HG02642 (cell line): ENCODE measurements around the gene CLIP1.
A peak's percentile ranks its signal among the peaks of the same experiment; 100 is the strongest.
"Not testable (repeated sequence)": the region's sequence is repeated elsewhere in the genome, so short reads cannot be mapped to it uniquely, and the experiment has no call there.

ENCODE experiments used
- ATAC-seq: cut with Tn5 transposase; IDR thresholded peaks from one replicate; pipeline ENCODE4 v1.9.1; 2021; ENCODE audit warnings: mild to moderate bottlenecking; ENCODE audit not compliant: unreplicated experiment, poor library complexity

The CLIP1 gene

DNA sequence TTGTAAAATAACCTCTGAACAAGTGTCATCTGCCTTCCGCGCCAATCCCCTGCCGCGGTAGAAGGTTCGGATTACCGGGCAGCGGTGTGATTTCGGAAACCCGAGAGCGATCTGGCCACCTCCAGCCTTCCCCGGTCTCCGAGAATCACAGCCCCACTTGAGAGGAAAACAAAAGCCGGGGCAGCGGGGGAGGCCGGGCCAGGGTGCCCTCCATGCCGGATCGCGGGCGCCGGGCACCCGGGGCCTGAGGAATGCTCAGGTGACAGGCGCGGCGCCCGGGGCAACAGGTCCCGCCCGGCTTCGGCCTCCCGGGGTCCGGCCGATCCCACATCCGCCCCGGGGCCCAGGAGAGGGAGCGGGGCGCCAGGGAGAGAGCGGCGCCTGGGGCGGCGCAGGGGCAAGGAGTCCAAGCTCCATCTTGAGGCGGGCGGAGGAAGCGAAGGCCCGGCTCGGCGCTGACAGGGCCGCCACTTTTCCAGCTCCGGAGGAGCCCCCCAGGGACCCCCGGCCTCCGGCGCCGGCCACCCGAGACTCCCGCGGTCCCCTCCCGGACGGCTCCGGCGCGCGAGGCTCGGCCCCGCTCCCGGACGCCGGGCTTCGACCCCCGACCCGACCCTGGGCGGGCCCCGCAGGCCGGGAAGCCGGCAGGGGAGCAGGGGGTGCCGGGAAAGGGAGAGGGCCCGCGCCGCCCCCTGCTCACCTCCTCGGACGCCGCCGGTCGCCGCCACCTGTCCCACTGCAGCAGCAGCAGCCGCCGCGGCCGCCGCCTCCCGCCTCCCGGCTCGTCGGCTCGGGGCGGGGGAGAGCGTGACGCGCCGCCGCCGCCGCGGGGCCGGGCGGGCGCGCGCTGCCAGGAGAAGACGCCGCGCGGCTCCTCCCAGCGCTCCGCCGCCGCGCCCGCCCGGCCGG, at the start of gene CLIP1:
Gene CLIP1, minus strand, starts transcription at position 849 of the 909 bp plus-strand sequence. CDS start 42,217 bp downstream, outside the sequence.
- peak; percentile 67 for ATAC-seq

DNA sequence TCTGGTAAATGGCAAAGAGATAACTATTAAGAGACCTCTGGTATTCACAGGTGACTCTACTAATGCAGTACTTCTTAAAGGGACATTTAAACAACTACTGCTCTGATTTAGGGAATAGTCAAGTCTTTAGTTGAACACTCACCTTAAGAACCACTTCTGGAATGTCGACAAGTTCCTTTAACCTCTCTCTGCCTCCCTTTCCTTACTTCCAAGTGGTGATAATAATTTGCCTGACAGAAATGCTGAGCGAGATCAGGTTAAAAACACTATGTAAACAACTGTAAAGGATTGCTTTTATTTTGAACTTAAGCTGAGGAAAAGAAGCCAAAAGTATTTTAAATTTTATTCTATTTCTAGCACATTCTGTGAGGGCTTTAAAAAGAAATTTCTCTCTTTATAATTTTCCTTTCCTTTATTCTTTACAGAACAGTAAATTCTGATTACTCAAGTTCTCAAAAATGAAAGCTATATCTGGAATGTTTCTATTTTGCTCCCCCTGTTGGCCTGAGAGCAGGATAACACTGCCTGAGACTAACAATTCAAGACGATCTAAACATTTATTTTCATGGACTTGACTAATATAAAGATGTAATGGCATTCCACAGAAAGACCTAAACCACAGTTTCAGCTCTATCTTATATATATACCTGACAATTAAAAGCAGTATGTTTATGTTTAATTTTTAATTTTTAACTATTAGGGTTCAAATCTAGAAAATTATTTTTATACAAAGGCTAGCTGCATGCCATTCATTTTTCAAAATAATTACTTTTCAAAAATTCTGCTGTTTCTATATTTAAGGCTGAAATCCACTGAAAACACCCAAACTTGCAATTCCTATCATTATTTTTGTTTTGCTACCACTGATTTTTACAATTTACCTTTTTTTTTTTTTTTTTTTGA, 49.1 kb upstream of the CLIP1 start:
- ATAC-seq, result no peak

GRCh38 chr12:122470576-122470975, 48.1 kb upstream of the CLIP1 start:
- ATAC-seq, result not testable (repeated sequence)

- not testable (repeated sequence) for ATAC-seq
These were observed 47.4 kb upstream of the CLIP1 start for GRCh38 chr12:122469856-122470255.

DNA sequence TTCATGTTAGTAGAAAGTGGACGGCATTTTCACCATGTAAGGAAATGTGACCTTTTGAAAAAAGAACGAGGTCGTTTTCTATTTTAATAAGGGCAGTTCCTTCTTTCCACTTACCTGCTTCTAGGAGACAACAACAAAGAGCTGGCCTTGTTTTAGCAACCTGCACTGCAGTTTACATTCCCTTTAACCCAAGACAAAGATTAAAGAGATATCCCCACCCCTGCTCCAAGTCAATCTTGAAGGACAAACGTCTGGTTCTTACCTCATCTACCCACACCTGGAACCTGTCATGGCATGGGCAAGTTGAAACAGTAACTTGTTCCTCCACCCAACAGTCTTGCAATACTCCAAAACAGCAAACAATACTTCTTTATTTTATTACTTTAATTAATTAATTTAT, 45.5 kb upstream of the CLIP1 start:
- ATAC-seq, result no peak

GRCh38 chr12:122464317-122465042, 42.0 kb upstream of the CLIP1 start:
- not testable (repeated sequence) for ATAC-seq

- no peak for ATAC-seq
These were observed 38.2 kb upstream of the CLIP1 start for GRCh38 chr12:122460641-122461040.

DNA sequence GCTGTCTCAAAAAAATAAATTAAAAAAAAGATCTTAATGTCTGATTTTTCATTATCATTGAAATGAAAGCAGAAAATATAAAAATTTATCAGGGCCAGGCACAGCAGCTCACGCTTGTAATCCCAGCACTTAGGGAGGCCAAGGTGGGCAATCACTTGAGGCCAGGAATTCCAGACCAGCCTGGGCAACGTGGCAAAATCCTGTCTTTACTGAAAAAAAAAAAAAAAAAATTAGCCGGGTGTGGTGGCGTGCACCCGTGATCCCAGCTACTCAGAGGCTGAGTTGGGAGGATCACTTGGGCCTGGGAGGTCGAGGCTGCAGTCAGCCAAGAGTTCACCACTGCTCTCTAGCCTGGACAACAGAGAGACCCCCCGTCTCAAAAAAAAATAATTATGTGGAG, 37.6 kb upstream of the CLIP1 start:
- no peak for ATAC-seq

DNA sequence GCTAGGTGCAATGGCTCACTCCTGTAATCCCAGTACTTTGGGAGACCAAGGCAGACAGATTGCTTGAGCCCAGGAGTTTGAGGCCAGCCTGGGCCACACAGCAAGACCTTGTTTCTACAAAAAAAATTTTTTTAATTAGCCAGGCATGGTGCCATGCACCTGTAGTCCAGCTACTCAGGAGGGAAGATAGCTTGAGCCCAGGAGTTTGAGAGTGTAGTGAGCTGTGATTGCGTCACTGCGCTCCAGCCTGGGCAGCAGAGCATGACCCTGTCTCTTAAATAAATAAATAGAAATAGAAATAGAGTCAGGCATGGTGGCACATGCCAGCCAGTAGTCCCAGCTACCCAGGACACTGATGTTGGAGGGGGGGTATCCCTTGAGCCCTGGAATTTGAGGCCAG, 36.7 kb upstream of the CLIP1 start:
- no peak for ATAC-seq

DNA sequence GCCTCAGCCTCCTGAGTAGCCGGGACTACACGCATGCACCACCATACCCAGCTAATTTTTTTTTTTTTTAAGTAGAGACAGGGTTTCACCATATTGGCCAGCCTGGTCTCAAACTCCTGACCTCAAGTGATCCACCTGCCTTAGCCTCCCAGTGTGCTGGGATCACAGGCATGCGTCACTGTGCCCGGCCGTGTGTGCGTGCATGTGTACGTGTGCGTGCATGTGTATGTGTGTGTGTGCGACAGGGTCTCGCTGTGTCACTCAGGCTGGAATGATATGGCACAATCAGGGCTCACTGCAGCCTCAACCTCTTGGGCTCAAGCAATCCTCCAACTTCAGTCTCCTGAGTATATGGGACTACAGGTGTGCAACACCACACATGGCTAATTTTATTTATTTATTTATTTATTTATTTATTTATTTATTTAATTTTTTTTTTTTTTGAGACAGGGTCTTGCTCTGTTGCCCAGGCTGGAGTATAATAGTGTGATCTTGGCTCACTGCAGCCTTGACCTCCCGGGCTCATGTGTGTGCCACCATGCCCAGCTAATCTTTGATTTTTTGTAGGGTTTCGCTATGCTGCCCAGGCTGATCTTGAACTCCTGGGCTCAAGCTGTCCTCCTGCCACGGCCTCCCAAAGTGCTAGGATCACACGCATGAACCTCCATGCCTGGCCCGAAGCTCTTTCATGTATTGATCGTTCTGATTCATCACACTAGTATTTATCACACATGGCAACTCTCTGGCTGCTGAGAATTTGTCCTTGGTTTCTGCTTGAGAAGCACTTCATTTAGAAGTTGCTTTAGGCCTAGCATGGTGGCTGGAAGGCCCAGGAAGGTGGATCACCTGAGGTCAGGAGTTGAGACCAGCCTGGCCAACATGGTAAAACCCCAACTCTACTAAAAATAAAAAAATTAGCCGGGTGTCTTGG, 35.9 kb upstream of the CLIP1 start:
- no peak for ATAC-seq

GRCh38 chr12:122457627-122458026, 35.2 kb upstream of the CLIP1 start:
- ATAC-seq, result no peak

DNA sequence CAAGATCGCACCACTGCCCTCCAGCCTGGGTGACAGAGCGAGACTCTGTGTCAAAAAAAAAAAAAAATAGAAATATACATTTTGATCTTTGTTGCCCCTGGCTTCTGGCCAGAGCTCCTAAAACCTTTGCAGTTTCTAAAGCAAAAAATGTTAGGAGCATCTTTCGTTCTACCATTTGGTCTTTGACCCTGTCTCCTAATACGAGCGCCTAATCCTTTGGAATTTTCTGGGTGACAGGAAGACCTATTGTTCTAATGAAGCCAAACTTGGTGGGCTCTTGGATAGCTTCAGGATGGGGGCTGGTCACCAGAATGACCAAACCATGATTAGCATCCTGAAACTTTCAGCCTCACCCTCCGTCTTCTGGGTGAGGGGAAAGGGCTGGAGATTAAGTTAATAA, 32.3 kb upstream of the CLIP1 start:
- no peak for ATAC-seq

- no peak for ATAC-seq
These were observed 31.8 kb upstream of the CLIP1 start for GRCh38 chr12:122454250-122454721.

- ATAC-seq, result no peak
These were observed 30.3 kb upstream of the CLIP1 start for GRCh38 chr12:122452701-122453285.

- ATAC-seq, result no peak
These were observed 26.8 kb upstream of the CLIP1 start for GRCh38 chr12:122449317-122449716.

DNA sequence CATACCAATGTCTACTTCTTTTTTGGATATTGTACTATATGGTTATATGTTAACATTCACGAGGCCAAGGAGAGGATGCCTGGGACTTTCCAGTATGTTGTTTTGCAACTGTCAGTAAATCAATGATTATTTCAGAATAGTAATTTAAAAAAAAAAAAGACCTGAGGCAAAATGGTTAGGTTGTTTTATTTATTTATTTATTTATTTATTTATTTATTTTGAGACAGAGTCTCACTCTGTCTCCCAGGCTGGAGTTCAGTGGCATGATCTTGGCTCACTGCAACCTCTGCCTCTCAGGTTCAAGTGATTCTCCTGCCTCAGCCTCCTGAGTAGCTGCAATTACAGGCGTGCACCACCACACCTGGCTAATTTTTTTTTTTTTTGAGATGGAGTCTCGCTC, 25.4 kb upstream of the CLIP1 start:
- ATAC-seq, result not testable (repeated sequence)

DNA sequence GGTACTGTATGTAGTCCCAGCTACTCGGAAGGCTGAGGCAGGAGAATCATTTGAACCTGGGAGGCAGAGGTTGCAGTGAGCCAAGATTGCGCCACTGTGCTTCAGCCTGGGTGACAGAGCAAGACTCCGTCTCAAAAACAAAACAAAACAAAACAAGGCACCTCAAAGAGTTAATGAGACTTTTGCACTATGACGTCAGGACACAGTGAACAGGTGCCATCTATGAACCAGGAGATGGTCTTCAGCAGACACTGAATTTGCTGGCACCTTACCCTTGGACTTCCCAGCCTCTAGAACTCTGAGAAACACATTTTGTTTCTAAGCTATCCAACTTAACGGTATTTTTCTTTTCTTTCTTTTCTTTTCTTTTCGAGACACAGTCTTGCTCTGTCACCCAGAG, 23.9 kb upstream of the CLIP1 start:
- not testable (repeated sequence) for ATAC-seq

DNA sequence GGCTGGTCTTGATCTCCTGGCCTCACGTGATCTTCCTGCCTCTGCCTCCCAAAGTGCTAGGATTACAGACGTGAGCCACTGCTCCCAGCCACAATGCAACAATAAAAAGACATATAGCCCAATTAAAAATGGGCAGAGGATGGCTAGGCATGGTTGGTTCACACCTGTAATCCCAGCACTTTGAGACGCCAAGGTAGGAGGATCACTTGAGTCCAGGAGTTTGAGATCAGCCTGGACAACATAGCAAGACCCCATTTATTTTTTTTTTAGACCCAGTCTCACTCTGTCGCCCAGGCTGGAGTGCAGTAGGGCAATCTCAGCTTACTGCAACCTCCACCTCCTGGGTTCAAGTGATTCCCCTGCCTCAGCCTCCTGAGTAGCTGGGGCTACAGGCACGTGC, 21.6 kb upstream of the CLIP1 start:
- not testable (repeated sequence) for ATAC-seq

DNA sequence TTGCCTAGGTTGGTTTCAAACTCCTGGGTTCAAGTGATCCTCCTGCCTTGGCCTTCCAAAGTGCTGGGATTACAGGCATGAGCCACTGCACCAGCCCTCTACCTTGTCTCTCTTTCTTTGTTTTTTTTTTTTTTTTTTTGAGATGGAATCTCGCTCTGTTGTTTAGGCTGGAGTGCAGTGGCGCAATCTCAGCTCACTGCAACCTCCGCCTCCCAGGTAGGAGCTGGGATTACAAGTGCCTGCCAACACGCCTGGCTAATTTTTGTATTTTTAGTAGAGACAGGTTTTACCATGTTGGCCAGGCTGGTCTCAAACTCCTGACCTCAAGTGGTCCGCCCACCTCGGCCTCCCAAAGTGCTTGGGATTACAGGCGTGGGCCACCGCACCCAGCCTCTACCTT, 16.4 kb upstream of the CLIP1 start:
- ATAC-seq, result not testable (repeated sequence)
